Neuronal stem cell (in vitro differentiated cells): ENCODE results near the gene PIEZO1.

ENCODE experiments used
- DNase-seq: peaks from one replicate; pipeline ENCODE4 v3.0.0-alpha.2; 2013; ENCODE audit warnings: low spot score
- H2AFZ ChIP-seq: one replicate; pipeline ENCODE4 v1.6.1; 2013; ENCODE audit warnings: mild to moderate bottlenecking, low read length, inconsistent platforms
- H2AK5ac ChIP-seq: 2 replicates; pipeline ENCODE4 v1.6.1; 2013; ENCODE audit warnings: low read depth, mild to moderate bottlenecking, inconsistent platforms, low read length, moderate library complexity, mixed read lengths
- H2BK120ac ChIP-seq: 2 replicates; pipeline ENCODE4 v1.6.1; 2013; ENCODE audit warnings: low read depth, mild to moderate bottlenecking, inconsistent platforms, low read length, moderate library complexity, mixed read lengths
- H2BK12ac ChIP-seq: one replicate; pipeline ENCODE4 v1.6.1; 2013; ENCODE audit warnings: low read length, inconsistent platforms
- H2BK15ac ChIP-seq: 2 replicates; pipeline ENCODE4 v1.6.1; 2013; ENCODE audit warnings: mild to moderate bottlenecking, low read length, inconsistent platforms, mixed read lengths
- H2BK5ac ChIP-seq: one replicate; pipeline ENCODE4 v1.6.1; 2013; ENCODE audit warnings: inconsistent platforms, mild to moderate bottlenecking, low read length, moderate library complexity
- H3K14ac ChIP-seq: one replicate; pipeline ENCODE4 v1.6.1; 2013; ENCODE audit warnings: low read length, inconsistent platforms
- H3K18ac ChIP-seq: 2 replicates; pipeline ENCODE4 v1.6.1; 2013; ENCODE audit warnings: low read length, inconsistent platforms
- H3K23ac ChIP-seq: 2 replicates; pipeline ENCODE4 v1.6.1; 2013; ENCODE audit warnings: low read depth, mild to moderate bottlenecking, mixed read lengths, low read length, inconsistent platforms; ENCODE audit not compliant: poor library complexity
- H3K27ac ChIP-seq: replicated peaks from 3 replicates; pipeline ENCODE4 v1.5.1; 2013; ENCODE audit warnings: low read length, inconsistent platforms
- H3K27me3 ChIP-seq, 3 experiments: 2 replicates each; pipeline ENCODE4 v1.6.1; 2013; ENCODE audit warnings: low read length in 3 of 3, mild to moderate bottlenecking in 2 of 3, inconsistent platforms in 1 of 3, low read depth in 1 of 3, mixed read lengths in 1 of 3, moderate library complexity in 1 of 3; ENCODE audit not compliant: control insufficient read depth in 3 of 3, insufficient read depth in 3 of 3
- H3K36me3 ChIP-seq, 2 donors: replicated peaks in 1 of 2; 2 replicates each; pipeline ENCODE4 v1.6.1; 2013; ENCODE audit warnings: low read length in 2 of 2; ENCODE audit not compliant: control insufficient read depth in 2 of 2, insufficient read depth in 2 of 2
- H3K4ac ChIP-seq: 2 replicates; pipeline ENCODE4 v1.6.1; 2013; ENCODE audit warnings: inconsistent platforms, mild to moderate bottlenecking, low read length, moderate library complexity
- H3K4me1 ChIP-seq, 2 donors: 1 replicate in 1 of 2; 2 replicates in 1 of 2; pipeline ENCODE4 v1.6.1; 2013; ENCODE audit warnings: low read length in 2 of 2, low read depth in 1 of 2; ENCODE audit not compliant: control insufficient read depth in 2 of 2, insufficient read depth in 1 of 2
- H3K4me2 ChIP-seq: one replicate; pipeline ENCODE4 v1.6.1; 2013; ENCODE audit warnings: mild to moderate bottlenecking, low read length, inconsistent platforms; ENCODE audit not compliant: insufficient read depth, poor library complexity, severe bottlenecking
- H3K4me3 ChIP-seq, 2 donors: 2 replicates each; pipeline ENCODE4 v1.5.1; 2013; ENCODE audit warnings: low read length in 2 of 2, mild to moderate bottlenecking in 2 of 2, inconsistent platforms in 1 of 2, moderate library complexity in 1 of 2
- H3K79me1 ChIP-seq: one replicate; pipeline ENCODE4 v1.6.1; 2013; ENCODE audit warnings: low read depth, mild to moderate bottlenecking, inconsistent platforms, low read length, moderate library complexity
- H3K9ac ChIP-seq: one replicate; pipeline ENCODE4 v1.6.1; 2013; ENCODE audit warnings: mild to moderate bottlenecking, low read depth, low read length, inconsistent platforms; ENCODE audit not compliant: poor library complexity
- H3K9me3 ChIP-seq, 2 donors: replicated peaks in 1 of 2; 2 replicates each; pipeline versions ENCODE3 to v1.6.1; 2013; ENCODE audit warnings: low read length in 2 of 2, mild to moderate bottlenecking in 2 of 2, inconsistent platforms in 1 of 2, low read depth in 1 of 2, mixed read lengths in 1 of 2, moderate library complexity in 1 of 2; ENCODE audit not compliant: control insufficient read depth in 2 of 2, insufficient read depth in 1 of 2
- H4K8ac ChIP-seq: one replicate; pipeline ENCODE4 v1.6.1; 2013; ENCODE audit warnings: low read depth, mild to moderate bottlenecking, inconsistent platforms, low read length, moderate library complexity
- H4K91ac ChIP-seq: one replicate; pipeline ENCODE4 v1.6.1; 2013; ENCODE audit warnings: low read length, low read depth, mild to moderate bottlenecking, inconsistent platforms; ENCODE audit not compliant: poor library complexity
- WGBS, 2 donors: extraction: QIAGEN DNeasy Blood & Tissue Kit; methylation state at CpG; one replicate each; pipeline ENCODE4 v1.1.7; 2013; ENCODE audit warnings: missing lambda C conversion rate in 2 of 2, mixed read lengths in 1 of 2; ENCODE audit not compliant: insufficient read length in 2 of 2, insufficient replicate concordance in 1 of 2; ENCODE audit errors: extremely low coverage in 2 of 2; 5-methylcytosine and 5-hydroxymethylcytosine counted together

Gene PIEZO1

GRCh38 chr16:88767546-88768070 lies 17.4 kb downstream of the PIEZO1 start:
- peaks cover 21 to 57% of the 10 kb centered on the region in 2 donors for H3K4me1 ChIP-seq
- no peak overlapping the region for H4K8ac ChIP-seq
- H2BK5ac ChIP-seq, result peak overlapping the region; percentile 94
- H4K91ac ChIP-seq, result no peak overlapping the region
- H3K14ac ChIP-seq, result peak overlapping the region; percentile 71
- peaks cover 5% of the 10 kb centered on the region for H3K79me1 ChIP-seq
- no peaks in the 10 kb centered on the region for H3K36me3 ChIP-seq
- peak overlapping the region; percentile 95 for H3K23ac ChIP-seq
- no peak overlapping the region for H3K4me3 ChIP-seq
- H2AFZ ChIP-seq, result peak overlapping the region; percentile 64
- no peak overlapping the region for H3K27ac ChIP-seq
- DNase-seq, result no peak
- H3K4ac ChIP-seq, result peak overlapping the region; percentile 1
- H2AK5ac ChIP-seq, result peak overlapping the region; percentile 99
- no peak overlapping the region for H3K4me2 ChIP-seq
- peaks cover 0 to 13% (median 0%) of the 10 kb centered on the region in 3 experiments for H3K27me3 ChIP-seq
- H2BK12ac ChIP-seq, result peak overlapping the region; percentile 95
- H3K18ac ChIP-seq, result peak overlapping the region; percentile 94
- peak overlapping the region; percentile 98 for H2BK15ac ChIP-seq
- peak overlapping the region; percentile 60 for H3K9ac ChIP-seq
- no CpG with 5 or more reads among the region's 12 CpGs for WGBS, 2 donors
- peaks cover 0 to 2% of the 10 kb centered on the region in 2 donors for H3K9me3 ChIP-seq
- H2BK120ac ChIP-seq, result peak overlapping the region; percentile 76

GRCh38 chr16:88766975-88767374 lies 18.0 kb downstream of the PIEZO1 start:
- peak overlapping the region; percentile 95 for H3K23ac ChIP-seq
- H4K8ac ChIP-seq, result no peak overlapping the region
- WGBS, 2 donors, result no CpG with 5 or more reads among the region's 11 CpGs
- H3K79me1 ChIP-seq, result peaks cover 5% of the 10 kb centered on the region
- no peak overlapping the region for H3K27ac ChIP-seq
- H3K4me1 ChIP-seq, result peaks cover 21 to 63% of the 10 kb centered on the region in 2 donors
- H3K18ac ChIP-seq, result no peak overlapping the region
- no peaks in the 10 kb centered on the region for H3K36me3 ChIP-seq
- H2BK12ac ChIP-seq, result peak overlapping the region; percentile 73
- H2AK5ac ChIP-seq, result peak overlapping the region; percentile 99
- no peak overlapping the region for H4K91ac ChIP-seq
- DNase-seq, result no peak
- H3K4me3 ChIP-seq, result no peak overlapping the region
- peak overlapping the region; percentile 98 for H2BK15ac ChIP-seq
- no peak overlapping the region for H2AFZ ChIP-seq
- no peak overlapping the region for H3K14ac ChIP-seq
- peak overlapping the region; percentile 72 for H3K9ac ChIP-seq
- H2BK5ac ChIP-seq, result no peak overlapping the region
- H3K4me2 ChIP-seq, result no peak overlapping the region
- peak overlapping the region; percentile 9 for H2BK120ac ChIP-seq
- peaks cover 0 to 13% (median 0%) of the 10 kb centered on the region in 3 experiments for H3K27me3 ChIP-seq
- H3K4ac ChIP-seq, result no peak overlapping the region
- peaks cover 0 to 2% of the 10 kb centered on the region in 2 donors for H3K9me3 ChIP-seq

DNA sequence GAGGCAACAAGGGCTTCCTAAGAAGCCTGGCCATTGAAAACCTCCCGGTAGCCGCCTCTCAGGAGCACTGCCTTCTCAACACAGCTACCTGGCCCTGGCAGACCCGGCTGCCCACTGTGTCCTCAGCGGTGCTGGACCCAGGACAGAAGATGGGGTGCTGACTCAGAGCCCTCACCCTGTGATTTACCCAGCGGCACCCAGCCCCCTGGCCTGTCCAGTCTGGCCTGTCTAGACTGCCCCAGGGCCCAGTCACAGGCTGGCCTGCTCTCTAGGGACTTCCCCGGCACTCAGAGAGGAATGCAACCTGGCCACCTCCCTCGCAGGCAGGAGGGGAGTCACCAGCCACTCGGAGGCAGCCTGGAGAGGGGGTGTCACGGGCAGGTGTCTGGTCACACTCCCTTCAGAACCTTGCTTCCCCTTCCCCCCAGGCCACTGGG lies 20.1 kb downstream of the PIEZO1 start:
- Histone ChIP-seq H2BK5ac (peak overlapping the region; percentile 66), H3K4ac (peak overlapping the region; percentile 95), H3K4me2 (no peak overlapping the region), H3K9ac (no peak overlapping the region), H3K27ac (no peak overlapping the region), H2BK15ac (peak overlapping the region; percentile 98), H3K18ac (peak overlapping the region; percentile 87), H2AFZ (no peak overlapping the region), H3K9me3 (no peaks in the 10 kb centered on the region), H4K8ac (peak overlapping the region; percentile 43), H3K4me1 (peaks cover 21 to 50% of the 10 kb centered on the region in 2 donors), H2AK5ac (peak overlapping the region; percentile 98), H3K4me3 (no peak overlapping the region), H3K79me1 (no peaks in the 10 kb centered on the region), H2BK12ac (peak overlapping the region; percentile 94), H3K14ac (peak overlapping the region; percentile 38), H4K91ac (no peak overlapping the region), H3K36me3 (no peaks in the 10 kb centered on the region), H3K23ac (peak overlapping the region; percentile 80), H2BK120ac (peak overlapping the region; percentile 98), H3K27me3 (no peaks in the 10 kb centered on the region)
- DNase-seq, result no peak
- no CpG with 5 or more reads among the region's 9 CpGs for WGBS, 2 donors

GRCh38 chr16:88764080-88764479 lies 20.9 kb downstream of the PIEZO1 start:
- Histone ChIP-seq H3K23ac (peak overlapping the region; percentile 67), H3K4me2 (peak overlapping the region; percentile 44), H2AK5ac (peak overlapping the region; percentile 99), H2BK120ac (peak overlapping the region; percentile 87), H3K4ac (peak overlapping the region; percentile 90), H4K91ac (no peak overlapping the region), H2AFZ (no peak overlapping the region), H3K27me3 (no peaks in the 10 kb centered on the region), H2BK12ac (peak overlapping the region; percentile 95), H3K9ac (peak overlapping the region; percentile 15), H2BK5ac (peak overlapping the region; percentile 93), H3K27ac (no peak overlapping the region), H3K4me1 (peaks cover 21 to 49% of the 10 kb centered on the region in 2 donors), H3K79me1 (no peaks in the 10 kb centered on the region), H3K4me3 (no peak overlapping the region), H2BK15ac (peak overlapping the region; percentile 99), H4K8ac (peak overlapping the region; percentile 24), H3K14ac (peak overlapping the region; percentile 27), H3K36me3 (no peaks in the 10 kb centered on the region), H3K18ac (peak overlapping the region; percentile 97), H3K9me3 (no peaks in the 10 kb centered on the region)
- no CpG with 5 or more reads among the region's 19 CpGs for WGBS, 2 donors
- DNase-seq, result no peak
